Smooth muscle cell (in vitro differentiated cells): ENCODE measurements around the gene METTL27. TPM values are rescaled to one million over a fixed set of nuclear protein-coding genes. Genes with fewer than 3 reads are reported as not detected.

Source experiments
- DNase-seq: peaks from one replicate; lab custom pipeline; 2025; ENCODE audit not compliant: unreplicated experiment; lab: John Stamatoyannopoulos, UW
- H2AFZ ChIP-seq: fragments of 200-600 bp; sonication (generic); 2 replicates; pipeline ENCODE4 v1.6.0; 2016; ENCODE audit warnings: antibody characterized with exemption, low read depth, mild to moderate bottlenecking
- H3F3A ChIP-seq: fragments of 200-600 bp; sonication (generic); 2 replicates; pipeline ENCODE4 v1.6.0; 2017; ENCODE audit warnings: antibody characterized with exemption, low read depth
- H3K27ac ChIP-seq: fragments of 200-600 bp; sonication (generic); 2 replicates; pipeline ENCODE4 v1.5.1; 2016; ENCODE audit warnings: low read depth, mild to moderate bottlenecking
- H3K27me3 ChIP-seq: fragments of 200-600 bp; sonication (generic); 2 replicates; pipeline ENCODE4 v1.6.1; 2016; ENCODE audit warnings: low read depth, mild to moderate bottlenecking
- H3K36me3 ChIP-seq: fragments of 200-600 bp; sonication (generic); 2 replicates; pipeline ENCODE4 v1.5.1; 2016; ENCODE audit warnings: low read depth
- H3K4me1 ChIP-seq: fragments of 200-600 bp; sonication (generic); 2 replicates; pipeline ENCODE4 v1.5.1; 2016; ENCODE audit warnings: low read depth
- H3K4me2 ChIP-seq: fragments of 200-600 bp; sonication (generic); 2 replicates; pipeline ENCODE4 v1.6.0; 2016; ENCODE audit warnings: mild to moderate bottlenecking
- H3K4me3 ChIP-seq: fragments of 200-600 bp; sonication (generic); 2 replicates; pipeline ENCODE4 v1.5.1; 2016; ENCODE audit warnings: mild to moderate bottlenecking
- H3K79me2 ChIP-seq: fragments of 200-600 bp; sonication (generic); 2 replicates; pipeline ENCODE4 v1.6.0; 2016; ENCODE audit warnings: low read depth, mild to moderate bottlenecking
- H3K9ac ChIP-seq: fragments of 200-600 bp; sonication (generic); 2 replicates; pipeline ENCODE4 v1.6.0; 2016; ENCODE audit warnings: low read depth
- H3K9me3 ChIP-seq: fragments of 200-600 bp; sonication (generic); replicated peaks from 2 replicates; pipeline ENCODE4 v1.5.1; 2016; ENCODE audit warnings: low read depth
- H4K20me1 ChIP-seq: fragments of 200-600 bp; sonication (generic); 2 replicates; pipeline ENCODE4 v1.6.0; 2016; ENCODE audit warnings: low read depth
- WGBS: methylation state at CpG from one replicate; pipeline ENCODE4 v1.1.7; 2016; ENCODE audit warnings: low lambda C conversion rate; 5-methylcytosine and 5-hydroxymethylcytosine counted together
- polyA plus RNA-seq: library from polyadenylated mRNA; unstranded; fragments of >200 nt; fragmentation: Nextera tagmentation; extraction: Ambion mirVana; gene quantifications from 2 replicates; pipeline ENCODE4 v1.2.1, GENCODE V29; 2016
- total RNA-seq: library from RNA; depleted of rRNA; stranded (reverse); fragments of >200 nt; gene quantifications from 2 replicates; pipeline ENCODE4 v1.2.3, GENCODE V29; 2014
- TF ChIP-seq, protein P1 (sequence below): fragments of 200-600 bp; sonication (generic); IDR thresholded peaks from 2 replicates; pipeline ENCODE4 v1.5.1; 2017; ENCODE audit warnings: borderline replicate concordance, mild to moderate bottlenecking, antibody characterized with exemption; ENCODE audit not compliant: insufficient read depth, poor library complexity, severe bottlenecking

METTL27 gene, protein sequence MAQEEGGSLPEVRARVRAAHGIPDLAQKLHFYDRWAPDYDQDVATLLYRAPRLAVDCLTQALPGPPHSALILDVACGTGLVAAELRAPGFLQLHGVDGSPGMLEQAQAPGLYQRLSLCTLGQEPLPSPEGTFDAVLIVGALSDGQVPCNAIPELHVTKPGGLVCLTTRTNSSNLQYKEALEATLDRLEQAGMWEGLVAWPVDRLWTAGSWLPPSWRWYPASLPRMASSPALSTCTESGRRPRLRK
- 0.22 and 0.54 TPM in 2 replicates for total RNA-seq
- 4.1 and 4.5 TPM in 2 replicates for polyA plus RNA-seq

- WGBS: 2% methylated on average over 27 of the region's 45 CpGs
- Histone ChIP-seq H3K4me3 (peak within 1 kb of the TSS; percentile 58), H4K20me1 (no peaks in the 10 kb centered on the region), H3K9ac (peak within 1 kb of the TSS; percentile 72), H3K4me2 (peak within 1 kb of the TSS; percentile 99), H2AFZ (peak within 1 kb of the TSS; percentile 94), H3K9me3 (no peaks in the 10 kb centered on the region), H3K79me2 (no peaks in the 10 kb centered on the region), H3K27ac (no peak within 1 kb of the TSS), H3K27me3 (no peaks in the 10 kb centered on the region), H3K4me1 (peaks cover 4% of the 10 kb centered on the region), H3F3A (peaks cover 16% of the 10 kb centered on the region), H3K36me3 (no peaks in the 10 kb centered on the region)
- DNase-seq: peak; percentile 74
- TF ChIP-seq, protein P1, sequence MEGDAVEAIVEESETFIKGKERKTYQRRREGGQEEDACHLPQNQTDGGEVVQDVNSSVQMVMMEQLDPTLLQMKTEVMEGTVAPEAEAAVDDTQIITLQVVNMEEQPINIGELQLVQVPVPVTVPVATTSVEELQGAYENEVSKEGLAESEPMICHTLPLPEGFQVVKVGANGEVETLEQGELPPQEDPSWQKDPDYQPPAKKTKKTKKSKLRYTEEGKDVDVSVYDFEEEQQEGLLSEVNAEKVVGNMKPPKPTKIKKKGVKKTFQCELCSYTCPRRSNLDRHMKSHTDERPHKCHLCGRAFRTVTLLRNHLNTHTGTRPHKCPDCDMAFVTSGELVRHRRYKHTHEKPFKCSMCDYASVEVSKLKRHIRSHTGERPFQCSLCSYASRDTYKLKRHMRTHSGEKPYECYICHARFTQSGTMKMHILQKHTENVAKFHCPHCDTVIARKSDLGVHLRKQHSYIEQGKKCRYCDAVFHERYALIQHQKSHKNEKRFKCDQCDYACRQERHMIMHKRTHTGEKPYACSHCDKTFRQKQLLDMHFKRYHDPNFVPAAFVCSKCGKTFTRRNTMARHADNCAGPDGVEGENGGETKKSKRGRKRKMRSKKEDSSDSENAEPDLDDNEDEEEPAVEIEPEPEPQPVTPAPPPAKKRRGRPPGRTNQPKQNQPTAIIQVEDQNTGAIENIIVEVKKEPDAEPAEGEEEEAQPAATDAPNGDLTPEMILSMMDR: no peak
Measured at GRCh38 chr7:73842067-73842976, at the start of gene METTL27. Gene METTL27 (minus strand): TSS chr7:73842516. CDS start chr7:73842140, 376 bp downstream.

GRCh38 chr7:73891178-73891885 is 49.0 kb upstream of the METTL27 start:
- 70% methylated on average over 16 of the region's 16 CpGs for WGBS

DNA sequence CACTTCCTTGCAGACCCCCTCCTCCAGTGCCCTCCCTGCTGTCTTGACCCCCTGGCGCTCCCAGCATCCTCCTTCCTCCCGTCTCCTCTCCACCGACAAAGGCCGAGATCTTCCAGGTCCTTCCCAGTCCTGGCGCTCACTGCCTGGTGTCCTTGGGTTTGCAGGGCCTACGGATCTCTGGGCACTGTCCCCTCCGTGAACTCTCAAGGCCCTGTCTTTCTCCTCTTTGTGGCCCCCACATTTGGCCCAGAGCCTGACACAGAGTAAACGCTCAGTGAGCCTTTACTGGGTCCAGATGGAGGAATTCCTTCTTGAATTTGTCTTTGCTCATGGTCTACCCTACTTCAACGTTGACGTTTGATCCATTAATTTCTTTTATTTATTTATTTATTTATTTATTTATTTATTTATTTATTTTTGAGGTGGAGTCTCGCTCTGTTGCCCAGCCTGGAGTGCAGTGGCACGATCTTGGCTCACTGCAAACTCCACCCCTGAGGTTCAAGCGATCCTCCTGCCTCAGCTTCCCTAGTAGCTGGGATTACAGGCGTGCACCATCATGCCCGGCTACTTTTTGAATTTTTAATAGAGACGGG is 48.3 kb upstream of the METTL27 start:
- peaks cover 7% of the 10 kb centered on the region for H3K4me1 ChIP-seq
- no peak overlapping the region for H3K27ac ChIP-seq
- H3K79me2 ChIP-seq: no peaks in the 10 kb centered on the region
- DNase-seq: no peak
- H3F3A ChIP-seq: no peaks in the 10 kb centered on the region
- H3K9me3 ChIP-seq: no peaks in the 10 kb centered on the region
- no peak overlapping the region for H3K9ac ChIP-seq
- WGBS: 98% methylated on average over 16 of the region's 16 CpGs
- H3K36me3 ChIP-seq: no peaks in the 10 kb centered on the region
- no peak overlapping the region for H3K4me3 ChIP-seq
- TF ChIP-seq, protein P1: no peak
- no peaks in the 10 kb centered on the region for H4K20me1 ChIP-seq
- H3K4me2 ChIP-seq: no peak overlapping the region
- H2AFZ ChIP-seq: no peak overlapping the region
- no peaks in the 10 kb centered on the region for H3K27me3 ChIP-seq

More at GRCh38 chr7:73891178-73891885, 49.0 kb upstream of the METTL27 start:
- no peak for DNase-seq
- Histone ChIP-seq H3K27me3 (no peaks in the 10 kb centered on the region), H3K4me3 (no peak overlapping the region), H3K4me2 (no peak overlapping the region), H4K20me1 (no peaks in the 10 kb centered on the region), H3K4me1 (peaks cover 5% of the 10 kb centered on the region), H3K9me3 (no peaks in the 10 kb centered on the region), H3K36me3 (no peaks in the 10 kb centered on the region), H3K9ac (no peak overlapping the region), H3F3A (no peaks in the 10 kb centered on the region), H3K79me2 (no peaks in the 10 kb centered on the region), H2AFZ (no peak overlapping the region), H3K27ac (no peak overlapping the region)
- TF ChIP-seq, protein P1: no peak
